Right ventricle myocardium superior (tissue), 1 donor: Measurements from ENCODE around the gene TBC1D12. TPM values are rescaled to one million over a fixed set of nuclear protein-coding genes. Genes with fewer than 3 reads are reported as not detected.

ENCODE experiments used
- ATAC-seq: fragments of 200-7000 bp; cut with Tn5 transposase; one replicate; pipeline ENCODE4 v1.9.1; 2020; ENCODE audit warnings: mild to moderate bottlenecking; ENCODE audit not compliant: poor library complexity
- DNase-seq: peaks from one replicate; pipeline ENCODE4 v3.0.0-alpha.2; 2020
- intact Hi-C: fragments of 100-400 bp; cut with DNase I; formaldehyde crosslinking; loops from one replicate; pipeline ENCODE4 v1.11.2; 2022
- total RNA-seq: library from RNA; stranded (reverse); fragmentation: NEBNext Ultra II Directional; extraction: Animal tissue kit (Norgen Biotek cat#: 25700); gene quantifications from one replicate; pipeline ENCODE4 v1.2.1, GENCODE V29; 2021
- donor health status: DM: no; HTN: yes; CAD: no; lungs with severe emphysema.

The TBC1D12 gene
- total RNA-seq, 1 donor from 2014 or later = 4.4 TPM

- intact Hi-C loops = no loop called here
- DNase-seq (no peak), ATAC-seq (no peak)
Measured at GRCh38 chr10:94432443-94432842, 30.1 kb downstream of the TBC1D12 start.

DNA sequence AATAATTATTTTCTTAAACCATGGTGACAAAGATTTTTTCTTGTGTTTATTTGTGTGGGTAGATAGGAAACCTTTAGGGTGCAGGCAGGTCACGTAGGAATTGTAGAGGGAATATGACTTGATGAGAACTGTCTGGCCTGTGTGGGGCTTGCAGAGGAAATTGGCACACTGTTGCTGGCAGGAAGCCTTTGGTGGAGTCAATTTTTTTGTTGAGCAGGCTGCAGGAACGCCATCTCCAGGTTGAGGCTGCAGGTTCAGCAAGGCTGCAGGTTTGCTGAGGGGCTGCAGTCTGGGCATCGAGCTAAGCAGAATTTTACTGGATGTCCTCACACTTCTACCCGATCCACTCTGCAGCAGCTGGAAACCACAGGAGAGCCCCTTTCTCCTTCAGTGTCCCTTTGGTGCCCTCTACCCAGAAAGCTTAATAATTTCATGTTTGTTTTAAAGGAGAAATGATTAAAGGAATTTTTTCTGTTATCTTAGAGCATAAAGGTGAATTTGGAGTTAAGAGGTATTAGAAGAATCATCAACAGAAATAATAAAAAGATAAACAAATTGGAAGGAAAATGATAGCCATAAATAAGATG is 37.0 kb downstream of the TBC1D12 start:
- no peak for DNase-seq
- intact Hi-C loops = no loop called here

GRCh38 chr10:94440096-94440495 is 37.8 kb downstream of the TBC1D12 start:
- intact Hi-C loops = loop anchor here (5.0 kb wide), 1 partner anchor 78 kb away; the partner anchor contains the start of gene NOC3L
- ATAC-seq (no peak), DNase-seq (no peak)

More for the DNA sequence above, 37.0 kb downstream of the TBC1D12 start:
- peak; percentile 49 for ATAC-seq

- intact Hi-C loops = loop anchor here (5.0 kb wide), 1 partner anchor 81 kb away; the partner anchor contains the start of gene NOC3L
- ATAC-seq = peak; percentile 25
Measured at GRCh38 chr10:94443047-94443446, 40.7 kb downstream of the TBC1D12 start.

GRCh38 chr10:94443549-94443948 is 41.2 kb downstream of the TBC1D12 start:
- ATAC-seq = no peak
- DNase-seq = no peak
- intact Hi-C loops = loop anchor here (5.0 kb wide), 1 partner anchor 81 kb away; the partner anchor contains the start of gene NOC3L

More at GRCh38 chr10:94443047-94443446, 40.7 kb downstream of the TBC1D12 start:
- DNase-seq = no peak

- no peak for ATAC-seq
- DNase-seq = no peak
- intact Hi-C loops = no loop called here
Measured at GRCh38 chr10:94450782-94451181, 48.4 kb downstream of the TBC1D12 start.

- intact Hi-C loops = no loop called here
- DNase-seq (no peak), ATAC-seq (no peak)
Measured at GRCh38 chr10:94451883-94452519, 49.7 kb downstream of the TBC1D12 start.

DNA sequence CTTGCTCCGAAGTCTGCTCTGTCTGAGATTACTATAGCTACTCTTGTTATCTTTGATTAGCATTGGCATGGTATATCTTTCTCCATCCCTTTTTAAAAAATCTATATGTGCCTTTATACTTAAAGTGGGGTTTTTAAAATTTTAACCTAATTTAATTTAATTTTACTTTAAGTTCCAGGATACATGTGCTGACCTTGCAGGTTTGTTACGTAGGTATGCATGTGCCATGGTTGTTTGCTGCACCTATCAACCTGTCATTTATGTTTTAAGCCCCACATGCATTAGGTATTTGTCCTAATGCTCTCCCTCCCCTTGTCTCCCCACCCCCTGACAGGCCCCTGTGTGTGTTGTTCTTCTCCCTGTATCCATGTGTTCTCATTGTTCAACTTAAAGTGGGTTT is 54.6 kb downstream of the TBC1D12 start:
- intact Hi-C loops = no loop called here

GRCh38 chr10:94459385-94459784 is 57.0 kb downstream of the TBC1D12 start:
- no peak for ATAC-seq
- intact Hi-C loops = no loop called here
- no peak for DNase-seq

More for the DNA sequence above, 54.6 kb downstream of the TBC1D12 start:
- no peak for DNase-seq
- no peak for ATAC-seq

- intact Hi-C loops = no loop called here
- no peak for ATAC-seq
- no peak for DNase-seq
Measured at GRCh38 chr10:94461503-94461902, 59.2 kb downstream of the TBC1D12 start.

DNA sequence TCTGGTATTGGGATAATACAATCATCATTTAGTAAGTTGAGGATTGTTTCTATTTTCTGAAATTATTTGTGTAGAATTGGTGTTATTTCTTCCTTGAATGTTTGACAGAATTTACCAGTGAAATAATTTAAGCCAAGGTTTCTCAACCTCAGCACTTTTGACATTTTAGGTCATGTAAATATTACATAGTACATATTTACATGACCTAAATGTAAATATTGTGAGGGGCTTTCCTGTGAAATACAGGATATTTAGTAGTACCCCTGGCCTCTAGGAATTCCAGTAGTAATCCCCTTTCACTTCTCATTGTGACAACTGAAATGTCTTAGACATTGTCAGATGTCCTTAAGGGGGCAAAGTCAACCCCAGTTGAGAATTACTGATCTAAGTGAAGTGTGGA is 59.8 kb downstream of the TBC1D12 start:
- DNase-seq (no peak), ATAC-seq (no peak)
- intact Hi-C loops = no loop called here

DNA sequence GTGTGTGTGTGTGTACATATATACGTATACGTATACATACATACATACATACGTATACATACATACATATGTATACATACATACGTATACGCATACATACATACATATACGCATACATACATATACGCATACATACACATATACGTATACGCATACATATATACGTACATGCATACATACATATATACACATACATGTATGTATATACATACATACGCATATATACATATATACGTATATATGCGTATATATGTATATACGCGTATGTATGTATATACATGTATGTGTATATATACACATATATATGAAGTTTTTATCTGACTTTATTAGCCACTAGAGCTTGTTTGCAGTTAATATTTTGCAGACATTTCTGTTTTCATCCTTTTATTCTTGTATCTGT is 63.3 kb downstream of the TBC1D12 start:
- intact Hi-C loops = no loop called here
- DNase-seq (no peak), ATAC-seq (no peak)

DNA sequence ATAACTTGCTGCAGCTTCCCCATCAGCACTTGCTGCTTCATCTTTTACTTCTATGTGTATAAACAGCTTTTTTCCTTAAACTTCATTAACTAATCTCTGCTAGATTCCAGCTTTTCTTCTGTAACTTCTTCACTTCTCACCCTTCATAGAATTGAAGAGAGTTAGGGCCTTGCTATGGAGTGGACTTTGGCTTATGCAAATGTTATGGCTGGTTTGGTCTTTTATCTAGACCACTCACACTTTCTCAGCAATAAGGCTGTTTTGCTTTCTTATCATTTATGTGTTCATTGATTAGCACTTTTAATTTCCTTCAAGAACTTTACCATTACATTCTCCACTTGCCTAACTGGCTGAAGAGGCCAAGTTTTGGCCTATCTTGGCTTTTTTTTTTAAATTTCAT is 79.1 kb downstream of the TBC1D12 start:
- no peak for ATAC-seq
- intact Hi-C loops = no loop called here
- no peak for DNase-seq

DNA sequence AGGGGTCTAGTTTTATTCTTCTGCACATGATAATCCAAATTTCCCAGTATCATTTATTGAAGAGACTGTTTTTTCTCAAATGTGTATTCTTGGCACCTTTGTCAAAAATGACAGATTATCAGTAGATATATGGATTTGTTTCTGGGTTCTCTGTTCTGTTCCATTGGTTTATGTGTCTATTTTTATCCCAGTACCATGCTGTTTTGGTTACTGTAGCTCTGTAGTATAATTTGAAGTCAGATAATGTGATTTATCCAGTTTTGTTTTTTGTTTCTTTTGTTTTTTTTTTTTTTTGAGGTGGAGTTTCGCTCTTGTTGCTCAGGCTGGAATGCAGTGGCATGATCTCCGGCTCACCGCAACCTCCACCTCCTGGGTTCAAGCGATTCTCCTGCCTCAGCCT is 81.6 kb downstream of the TBC1D12 start:
- no peak for DNase-seq
- intact Hi-C loops = no loop called here
- ATAC-seq = no peak

DNA sequence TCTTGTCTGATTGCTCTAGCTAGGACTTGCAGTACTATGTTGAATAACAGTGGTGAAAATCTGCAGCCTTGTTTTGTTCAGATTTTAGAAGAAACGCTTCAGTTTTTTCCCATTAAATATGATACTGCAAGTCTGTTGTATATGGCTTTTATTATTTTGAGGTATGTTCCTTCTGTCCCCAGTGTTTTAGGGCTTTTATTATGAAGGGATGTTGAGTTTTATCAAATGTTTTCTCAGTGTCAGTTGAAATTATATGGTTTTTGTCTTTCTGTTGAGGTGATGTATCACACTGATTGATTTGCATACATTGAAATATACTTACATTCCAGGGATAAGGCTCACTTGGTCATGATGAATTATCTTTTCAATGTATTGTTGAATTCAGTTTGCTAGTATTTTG is 82.8 kb downstream of the TBC1D12 start:
- no peak for DNase-seq
- intact Hi-C loops = no loop called here
- ATAC-seq = no peak

GRCh38 chr10:94487575-94487974 is 85.2 kb downstream of the TBC1D12 start:
- DNase-seq (no peak), ATAC-seq (no peak)
- intact Hi-C loops = no loop called here

- intact Hi-C loops = no loop called here
- ATAC-seq (peak; percentile 61), DNase-seq (no peak)
Measured at GRCh38 chr10:94489107-94489506, 86.8 kb downstream of the TBC1D12 start.

DNA sequence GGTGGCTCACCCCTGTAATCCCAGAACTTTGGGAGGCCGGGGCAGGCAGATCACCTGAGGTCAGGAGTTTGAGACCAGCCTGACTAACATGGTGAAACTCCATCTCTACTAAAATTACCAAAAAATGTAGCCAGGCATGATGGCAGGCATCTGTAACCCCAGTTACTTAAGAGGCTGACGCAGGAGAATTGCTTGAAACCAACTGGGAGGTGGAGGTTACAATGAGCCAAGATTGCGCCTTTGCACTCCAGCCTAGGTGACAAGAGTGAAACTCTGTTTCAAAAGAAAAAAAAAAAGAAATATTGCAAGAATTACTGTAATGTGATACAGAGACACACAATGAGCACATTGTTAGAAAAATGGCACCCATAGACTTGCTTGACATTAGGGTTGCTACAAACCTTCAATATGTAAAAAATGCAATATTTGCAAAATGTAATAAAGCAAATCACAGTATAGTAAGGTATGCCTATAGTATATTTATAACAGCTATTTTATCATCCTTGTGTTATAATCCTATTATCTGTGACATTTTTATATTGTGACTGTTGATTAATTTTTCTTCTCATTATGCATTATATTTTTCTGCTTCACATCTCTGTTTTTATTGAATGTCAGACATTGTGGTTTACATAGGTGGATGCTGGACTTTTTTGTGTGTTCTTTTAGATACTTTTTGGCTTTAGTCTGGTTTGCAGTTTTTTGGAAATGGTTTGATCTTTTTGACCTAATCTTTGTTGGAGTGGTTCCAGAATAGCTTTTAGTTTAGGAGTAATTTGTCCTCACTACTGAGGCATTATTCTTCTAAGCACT is 87.8 kb downstream of the TBC1D12 start:
- no peak for DNase-seq
- intact Hi-C loops = no loop called here
- ATAC-seq = no peak

DNA sequence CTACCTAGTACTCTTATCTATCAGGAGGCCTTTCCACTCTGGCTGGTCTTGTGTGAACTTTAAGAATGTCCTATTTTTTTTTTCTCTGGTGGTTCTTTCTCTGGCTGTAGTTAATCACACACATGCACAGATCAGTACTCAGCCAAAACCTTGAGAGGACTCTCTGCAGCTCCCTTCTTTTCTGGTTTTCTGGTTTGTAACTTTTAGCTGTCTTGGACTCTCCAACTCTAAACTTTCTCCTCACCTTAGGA is 88.4 kb downstream of the TBC1D12 start:
- intact Hi-C loops = no loop called here
- ATAC-seq (no peak), DNase-seq (no peak)

DNA sequence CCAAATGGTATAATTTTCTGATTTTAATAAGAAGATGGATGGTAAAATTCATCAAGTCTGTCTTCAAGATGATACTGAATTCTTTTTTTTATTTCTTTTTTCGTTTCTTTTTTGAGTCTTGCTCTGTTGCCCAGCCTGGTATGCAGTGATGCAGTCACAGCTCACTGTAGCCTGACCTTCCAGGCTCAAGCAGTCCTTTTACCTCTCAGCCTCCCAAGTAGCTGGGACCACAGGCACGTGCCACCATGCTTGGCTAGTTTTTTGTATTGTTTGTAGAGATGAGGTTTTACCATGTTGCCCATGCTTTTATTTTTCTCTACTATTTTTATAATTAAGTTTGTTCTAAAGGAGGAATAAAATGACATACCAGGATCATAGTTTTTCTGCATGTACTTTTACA is 91.1 kb downstream of the TBC1D12 start:
- ATAC-seq = no peak
- DNase-seq = no peak
- intact Hi-C loops = no loop called here
